ENCODE measurements around the gene BIN1. TPM values are rescaled to one million over a fixed set of nuclear protein-coding genes. Genes with fewer than 3 reads are reported as not detected.

The BIN1 gene
- polyA plus RNA-seq, 1 donor from 2014 or later: 61.9 TPM

GRCh38 chr2:127146071-127146725, 39.2 kb upstream of the BIN1 start:
- H3K79me2 ChIP-seq (replicated peaks; ENCODE audit: insufficient read depth, low read length): no peaks in the 10 kb centered on the region
- H3K36me3 ChIP-seq (ENCODE audit: insufficient read depth, low read length): no peaks in the 10 kb centered on the region
- H3K9me3 ChIP-seq (ENCODE audit: low read length): no peaks in the 10 kb centered on the region
- no peak overlapping the region for H3K27ac ChIP-seq (ENCODE audit: low read length)
- no peaks in the 10 kb centered on the region for H3K27me3 ChIP-seq (ENCODE audit: insufficient read depth, low read depth, low read length)
- no peak overlapping the region for H3K4me3 ChIP-seq (ENCODE audit: low read length)
- H2AFZ ChIP-seq (ENCODE audit: low read depth, low read length): no peak overlapping the region
- H3K4me2 ChIP-seq (ENCODE audit: low read length): no peak overlapping the region
- H3F3A ChIP-seq (ENCODE audit: insufficient read depth, low read length, poor library complexity, severe bottlenecking): no peaks in the 10 kb centered on the region
- no peak for TF ChIP-seq MXI1 (conservative IDR thresholded peaks at IDR 0.05; ENCODE audit: poor library complexity, severe bottlenecking)
- H3K9me2 ChIP-seq (ENCODE audit: insufficient read depth, low read length): no peaks in the 10 kb centered on the region
- H4K20me1 ChIP-seq (ENCODE audit: insufficient read depth): no peaks in the 10 kb centered on the region
- no peak overlapping the region for H3K9ac ChIP-seq (ENCODE audit: low read length)

- no peaks in the 10 kb centered on the region for H3K36me3 ChIP-seq (ENCODE audit: insufficient read depth, low read length)
- no peaks in the 10 kb centered on the region for H3K9me3 ChIP-seq (ENCODE audit: low read length)
- no peak overlapping the region for H2AFZ ChIP-seq (ENCODE audit: low read depth, low read length)
- H4K20me1 ChIP-seq (ENCODE audit: insufficient read depth): no peaks in the 10 kb centered on the region
- no peak overlapping the region for H3K27ac ChIP-seq (ENCODE audit: low read length)
- H3K9ac ChIP-seq (ENCODE audit: low read length): no peak overlapping the region
- H3K4me3 ChIP-seq (ENCODE audit: low read length): no peak overlapping the region
- no peaks in the 10 kb centered on the region for H3K79me2 ChIP-seq (replicated peaks; ENCODE audit: insufficient read depth, low read length)
- H3K9me2 ChIP-seq (ENCODE audit: insufficient read depth, low read length): no peaks in the 10 kb centered on the region
- TF ChIP-seq RAD21 (conservative IDR thresholded peaks at IDR 0.05) (no peak), SMC3 (conservative IDR thresholded peaks at IDR 0.05; ENCODE audit: poor library complexity) (no peak), REST (IDR thresholded peaks at IDR 0.05; ENCODE audit: borderline replicate concordance) (no peak), CTCF (IDR thresholded peaks at IDR 0.05; ENCODE audit: poor library complexity, severe bottlenecking) (no peak), EZH2 (IDR thresholded peaks at IDR 0.05; ENCODE audit: borderline replicate concordance, insufficient read depth, low read length, poor library complexity, severe bottlenecking) (no peak), POLR2AphosphoS5 (IDR thresholded peaks at IDR 0.05) (no peak), MXI1 (conservative IDR thresholded peaks at IDR 0.05; ENCODE audit: poor library complexity, severe bottlenecking) (no peak), EP300 (conservative IDR thresholded peaks at IDR 0.05; ENCODE audit: poor library complexity, severe bottlenecking) (no peak), TAF1 (IDR thresholded peaks at IDR 0.05; ENCODE audit: low read depth) (no peak)
- no peaks in the 10 kb centered on the region for H3F3A ChIP-seq (ENCODE audit: insufficient read depth, low read length, poor library complexity, severe bottlenecking)
- H3K4me2 ChIP-seq (ENCODE audit: low read length): no peak overlapping the region
- no peaks in the 10 kb centered on the region for H3K27me3 ChIP-seq (ENCODE audit: insufficient read depth, low read depth, low read length)
These were observed 38.4 kb upstream of the BIN1 start for GRCh38 chr2:127145280-127145895.
